Peyer's patch (tissue), 4 donors: ENCODE data around the gene LITAF. TPM values are rescaled to one million over a fixed set of nuclear protein-coding genes. Genes with fewer than 3 reads are reported as not detected.

ENCODE experiments used
- DNase-seq, 3 donors: peaks; one replicate each; pipeline ENCODE4 v3.0.0-alpha.2; 2017 to 2019
- H3K27ac ChIP-seq, 4 donors: fragments of 200-600 bp; sonication (generic); one replicate each; pipeline ENCODE4 v1.5.1; 2016 to 2019
- H3K27me3 ChIP-seq, 2 donors: fragments of 200-600 bp; sonication (generic); one replicate each; pipeline ENCODE4 v1.5.1; 2019
- H3K36me3 ChIP-seq, 3 donors: fragments of 200-600 bp; sonication (generic); one replicate each; pipeline ENCODE4 v1.5.1; 2016 to 2019
- H3K4me1 ChIP-seq, 4 donors: fragments of 200-600 bp; sonication (generic); one replicate each; pipeline ENCODE4 v1.5.1; 2016 to 2019
- H3K4me3 ChIP-seq, 4 donors: fragments of 200-600 bp; sonication (generic); 1 replicate in 3 of 4; 2 replicates in 1 of 4; pipeline ENCODE4 v1.5.1; 2016 to 2019; ENCODE audit warnings: mild to moderate bottlenecking in 1 of 4
- H3K9me3 ChIP-seq, 4 donors: fragments of 200-600 bp; sonication (generic); one replicate each; pipeline ENCODE4 v1.5.1; 2016 to 2019; ENCODE audit warnings: mild to moderate bottlenecking in 1 of 4
- CTCF ChIP-seq, 6 experiments: fragments of 450-650 bp in 4 of 6; fragments of 200-600 bp in 2 of 6; sonication (generic) in 1 of 6; IDR thresholded peaks; one replicate each; pipeline ENCODE4 v1.5.1; 2017 to 2019; ENCODE audit warnings: antibody characterized with exemption in 6 of 6, mild to moderate bottlenecking in 3 of 6, moderate library complexity in 1 of 6
- POLR2A ChIP-seq, 2 donors: fragments of 450-650 bp; IDR thresholded peaks; one replicate each; pipeline ENCODE4 v1.5.1; 2017; ENCODE audit warnings: antibody characterized with exemption in 2 of 2, mild to moderate bottlenecking in 2 of 2, moderate library complexity in 2 of 2
- total RNA-seq, 4 donors: library from RNA; depleted of rRNA; stranded (reverse); fragments of >200 nt; gene quantifications; one replicate each; pipeline ENCODE4 v1.1.0, GENCODE V29; 2016

The LITAF gene
- total RNA-seq, 4 donors from 2014 or later: 20.1 to 56.9 (median 32.3) TPM

DNA sequence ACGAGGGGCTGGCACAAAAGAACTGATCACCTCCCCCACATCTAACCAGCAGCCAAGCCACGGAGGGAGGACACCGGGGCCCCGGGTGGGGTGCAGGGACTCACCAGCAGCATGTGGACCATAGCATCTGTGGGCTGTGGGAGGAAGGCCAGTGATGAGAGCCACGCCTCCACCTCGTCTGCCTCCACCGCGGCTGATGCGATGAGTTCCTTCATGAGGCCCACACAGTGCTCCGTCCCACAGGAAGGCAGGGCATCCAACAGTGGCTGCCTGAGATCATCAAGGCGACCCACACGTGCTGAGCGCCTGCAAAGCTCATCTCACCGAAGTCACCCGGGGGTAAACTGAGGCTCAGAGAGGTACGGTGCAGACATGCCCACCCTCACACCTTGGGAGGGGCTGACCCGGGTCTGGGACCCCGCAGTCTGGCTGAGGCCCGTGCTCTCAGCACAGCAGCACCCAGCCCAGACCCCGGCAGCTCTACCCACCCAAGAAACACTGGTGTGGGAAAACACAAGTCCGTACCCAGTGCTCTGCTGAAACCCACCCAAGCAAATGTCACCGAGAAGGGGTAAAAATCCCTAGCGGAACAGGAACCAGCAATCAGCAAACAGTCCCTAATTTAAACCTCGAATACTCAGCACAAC lies 85.9 kb downstream of the LITAF start:
- Histone ChIP-seq H3K27me3 (no peaks in the 10 kb centered on the region), H3K9me3 (no peaks in the 10 kb centered on the region), H3K27ac (no peak overlapping the region), H3K4me3 (no peak overlapping the region), H3K4me1 (peaks cover 0 to 17% (median 2%) of the 10 kb centered on the region in 4 donors), H3K36me3 (no peaks in the 10 kb centered on the region)
- no peak for DNase-seq
- TF ChIP-seq POLR2A (IDR thresholded peaks at IDR 0.05) (no peak), CTCF (IDR thresholded peaks at IDR 0.05) (no peak)

DNA sequence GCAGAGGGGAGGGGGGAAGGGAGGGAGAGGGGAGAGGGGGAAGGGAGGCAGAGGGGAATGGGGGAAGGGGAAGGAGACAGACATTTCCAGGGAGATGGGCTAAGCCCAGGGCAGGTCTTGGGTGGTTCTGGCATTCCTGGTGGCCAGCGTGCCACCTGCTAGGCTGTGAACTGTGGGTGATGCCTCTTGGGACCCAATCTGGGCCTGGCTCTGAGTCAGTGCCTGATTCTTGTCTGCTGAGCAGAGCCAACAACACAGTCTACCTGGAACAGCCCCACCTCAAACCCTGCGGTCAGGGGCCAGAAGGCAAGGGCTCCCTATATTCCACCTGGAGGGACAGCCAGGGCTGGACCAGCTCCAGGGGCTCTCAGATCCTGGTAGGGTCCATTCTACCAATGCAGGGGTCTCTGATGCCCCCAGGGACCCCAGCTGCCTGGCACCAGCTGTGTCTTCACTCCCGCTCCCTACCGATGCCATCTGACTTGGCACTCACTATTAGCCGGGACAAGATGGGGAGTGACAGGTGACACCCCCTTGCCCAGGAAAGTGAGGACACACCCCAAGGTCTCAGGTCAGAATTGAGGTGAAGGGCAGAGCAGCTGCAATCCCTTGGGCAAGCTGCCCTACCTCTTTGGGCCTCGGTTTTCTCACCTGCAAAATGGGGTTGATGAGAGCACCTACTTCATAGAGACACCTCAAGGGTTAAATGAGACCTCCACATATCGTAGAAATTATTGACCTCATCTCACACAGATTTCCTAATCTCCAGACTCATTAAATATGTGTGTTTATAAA lies 87.2 kb downstream of the LITAF start:
- Histone ChIP-seq H3K36me3 (no peaks in the 10 kb centered on the region), H3K9me3 (no peaks in the 10 kb centered on the region), H3K4me3 (no peak overlapping the region), H3K27ac (no peak overlapping the region), H3K4me1 (peaks cover 0 to 23% (median 2%) of the 10 kb centered on the region in 4 donors), H3K27me3 (no peaks in the 10 kb centered on the region)
- TF ChIP-seq POLR2A (IDR thresholded peaks at IDR 0.05) (no peak), CTCF (IDR thresholded peaks at IDR 0.05) (no peak)
- DNase-seq: no peak

DNA sequence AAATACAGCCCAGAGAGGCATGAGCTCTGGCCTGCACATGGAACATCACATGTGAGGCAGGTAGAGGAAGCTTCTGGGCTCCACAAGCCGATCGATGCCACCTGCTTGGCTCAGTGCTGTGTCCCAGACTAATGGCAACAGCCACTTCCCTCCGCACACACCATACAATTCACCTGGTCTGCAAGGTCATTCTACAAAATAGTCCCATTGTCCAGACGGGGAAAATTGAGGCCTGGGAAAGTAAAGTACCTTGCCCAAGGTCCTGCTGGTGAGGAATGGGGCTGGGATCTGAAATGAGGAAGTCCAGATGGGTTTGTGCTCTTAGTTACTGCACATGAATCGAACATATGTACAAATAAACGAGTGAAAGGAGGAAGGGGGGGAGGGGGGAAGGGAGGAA lies 88.0 kb downstream of the LITAF start:
- Histone ChIP-seq H3K27ac (no peak overlapping the region), H3K4me3 (no peak overlapping the region), H3K27me3 (no peaks in the 10 kb centered on the region), H3K36me3 (no peaks in the 10 kb centered on the region), H3K9me3 (no peaks in the 10 kb centered on the region), H3K4me1 (peaks cover 0 to 23% (median 2%) of the 10 kb centered on the region in 4 donors)
- TF ChIP-seq CTCF (IDR thresholded peaks at IDR 0.05) (no peak), POLR2A (IDR thresholded peaks at IDR 0.05) (no peak)
- DNase-seq: no peak

GRCh38 chr16:11497851-11498289 lies 88.8 kb downstream of the LITAF start:
- peak overlapping the region in 2 of 4 donors; percentile 27 to 77 for H3K27ac ChIP-seq
- no peaks in the 10 kb centered on the region for H3K27me3 ChIP-seq
- DNase-seq: no peak
- no peaks in the 10 kb centered on the region for H3K36me3 ChIP-seq
- no peak overlapping the region for H3K4me3 ChIP-seq
- peaks cover 0 to 23% (median 2%) of the 10 kb centered on the region in 4 donors for H3K4me1 ChIP-seq
- no peaks in the 10 kb centered on the region for H3K9me3 ChIP-seq
- TF ChIP-seq POLR2A (IDR thresholded peaks at IDR 0.05) (no peak), CTCF (IDR thresholded peaks at IDR 0.05) (no peak)

Other genes starting within 250 kb of the LITAF start
- gene RMI2, start 241.5 kb downstream of the LITAF start, total RNA-seq: 1 to 10 TPM; 2.3 to 6.6 (median 3.5) TPM
- gene SNN, start 81.5 kb upstream of the LITAF start, total RNA-seq: 1 to 10 TPM; 4.2 to 5.0 (median 4.5) TPM
- 10 to 100 TPM; 69.3 to 89.4 (median 76.9) TPM for gene TXNDC11, start 155.9 kb upstream of the LITAF start, total RNA-seq
- 100 to 1,000 TPM in 1 of 4 donors, 10 to 100 TPM in 3; 54.9 to 122 (median 72.5) TPM for gene ZC3H7A, start 210.3 kb upstream of the LITAF start, total RNA-seq